ENCODE measurements around the gene SEC14L6.
"Not testable (repeated sequence)": the region's sequence is repeated elsewhere in the genome, so short reads cannot be mapped to it uniquely, and the experiment has no call there.

Gene SEC14L6

GRCh38 chr22:30546616-30547015, at the start of gene SEC14L6:
TSS of gene SEC14L6 (minus strand) at chr22:30546741. CDS start at chr22:30546682, 59 bp downstream.
- no peak within 1 kb of the TSS for H3K4me3 ChIP-seq (ENCODE audit: low read depth in 1 of 2, low read length in 2 of 2)
- H3K27me3 ChIP-seq (ENCODE audit: control insufficient read depth in 1 of 2, insufficient read depth in 2 of 2, low read length in 2 of 2): peaks cover 19% of the 10 kb centered on the region in 2 donors
- no peaks in the 10 kb centered on the region for H3K36me3 ChIP-seq (ENCODE audit: control insufficient read depth in 1 of 2, insufficient read depth in 2 of 2, low read length in 2 of 2)
- no peak within 1 kb of the TSS for H3K27ac ChIP-seq (ENCODE audit: low read depth, low read length)
- no peaks in the 10 kb centered on the region for H3K9me3 ChIP-seq (ENCODE audit: control insufficient read depth in 1 of 2, low read length in 2 of 2)
- no peak within 1 kb of the TSS for H3K9ac ChIP-seq (ENCODE audit: low read depth in 1 of 2, low read length in 2 of 2)
- no peaks in the 10 kb centered on the region for H3K4me1 ChIP-seq (ENCODE audit: control insufficient read depth in 1 of 2, insufficient read depth in 2 of 2, low read length in 2 of 2)

DNA sequence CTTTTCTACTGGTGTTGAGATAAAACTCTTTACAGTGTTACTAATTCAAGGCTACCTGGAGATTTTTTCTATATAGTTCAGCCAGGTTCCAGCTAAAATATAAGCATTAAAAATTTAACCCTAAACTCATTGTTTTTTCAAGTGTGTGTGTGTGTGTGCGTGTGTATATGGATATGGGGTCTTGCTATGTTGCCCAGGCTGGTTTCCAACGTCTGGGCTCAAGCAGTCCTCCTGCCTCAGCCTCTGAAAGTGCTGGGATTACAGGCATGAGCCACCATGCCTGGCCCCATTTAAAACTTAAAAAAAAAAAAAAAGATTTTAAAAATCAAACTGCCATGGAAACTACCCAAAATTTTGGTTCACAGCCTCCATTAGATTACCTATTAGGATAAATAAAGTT, 49.7 kb upstream of the SEC14L6 start:
- H3K9me3 ChIP-seq (ENCODE audit: control insufficient read depth in 1 of 2, low read length in 2 of 2): no peaks in the 10 kb centered on the region
- H3K27me3 ChIP-seq (ENCODE audit: control insufficient read depth in 1 of 2, insufficient read depth in 2 of 2, low read length in 2 of 2): no peaks in the 10 kb centered on the region
- no peak overlapping the region for H3K9ac ChIP-seq (ENCODE audit: low read depth in 1 of 2, low read length in 2 of 2)
- no peaks in the 10 kb centered on the region for H3K36me3 ChIP-seq (ENCODE audit: control insufficient read depth in 1 of 2, insufficient read depth in 2 of 2, low read length in 2 of 2)
- peaks cover 1 to 6% of the 10 kb centered on the region in 2 donors for H3K4me1 ChIP-seq (ENCODE audit: control insufficient read depth in 1 of 2, insufficient read depth in 2 of 2, low read length in 2 of 2)
- no peak overlapping the region for H3K4me3 ChIP-seq (ENCODE audit: low read depth in 1 of 2, low read length in 2 of 2)
- no peak overlapping the region for H3K27ac ChIP-seq (ENCODE audit: low read depth, low read length)

DNA sequence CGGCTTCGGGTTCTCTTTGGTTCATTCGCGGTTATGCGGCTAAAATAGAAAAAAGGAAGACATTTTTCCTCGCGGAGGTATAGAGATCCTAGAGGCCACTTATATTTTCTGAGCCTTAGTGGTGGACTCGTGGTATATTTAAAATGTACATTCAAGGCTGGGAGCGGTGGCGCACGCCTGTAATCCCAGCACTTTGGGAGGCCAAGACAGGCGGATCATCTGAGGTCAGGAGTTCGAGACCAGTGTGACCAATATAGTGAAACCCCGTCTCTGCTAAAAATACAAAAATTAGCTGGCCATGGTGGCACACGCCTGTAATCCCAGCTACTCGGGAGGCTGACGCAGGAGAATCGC, 45.8 kb upstream of the SEC14L6 start:
- H3K27me3 ChIP-seq (ENCODE audit: control insufficient read depth in 1 of 2, insufficient read depth in 2 of 2, low read length in 2 of 2); H3K9ac ChIP-seq (ENCODE audit: low read depth in 1 of 2, low read length in 2 of 2); H3K27ac ChIP-seq (ENCODE audit: low read depth, low read length); H3K9me3 ChIP-seq (ENCODE audit: control insufficient read depth in 1 of 2, low read length in 2 of 2): not testable (repeated sequence)
- Histone ChIP-seq H3K36me3 (ENCODE audit: control insufficient read depth in 1 of 2, insufficient read depth in 2 of 2, low read length in 2 of 2) (peaks cover 10 to 24% of the 10 kb centered on the region in 2 donors), H3K4me1 (ENCODE audit: control insufficient read depth in 1 of 2, insufficient read depth in 2 of 2, low read length in 2 of 2) (peaks cover 16 to 17% of the 10 kb centered on the region in 2 donors), H3K4me3 (ENCODE audit: low read depth in 1 of 2, low read length in 2 of 2) (peak overlapping the region; percentile 96 to 99)

- Histone ChIP-seq H3K4me3 (ENCODE audit: low read depth in 1 of 2, low read length in 2 of 2) (peak within 1 kb of the TSS; percentile 96 to 99), H3K4me1 (ENCODE audit: control insufficient read depth in 1 of 2, insufficient read depth in 2 of 2, low read length in 2 of 2) (peaks cover 16 to 17% of the 10 kb centered on the region in 2 donors), H3K36me3 (ENCODE audit: control insufficient read depth in 1 of 2, insufficient read depth in 2 of 2, low read length in 2 of 2) (peaks cover 15 to 29% of the 10 kb centered on the region in 2 donors), H3K27ac (ENCODE audit: low read depth, low read length) (peak within 1 kb of the TSS; percentile 73), H3K27me3 (ENCODE audit: control insufficient read depth in 1 of 2, insufficient read depth in 2 of 2, low read length in 2 of 2) (no peaks in the 10 kb centered on the region), H3K9ac (ENCODE audit: low read depth in 1 of 2, low read length in 2 of 2) (peak within 1 kb of the TSS; percentile 38 to 93), H3K9me3 (ENCODE audit: control insufficient read depth in 1 of 2, low read length in 2 of 2) (no peaks in the 10 kb centered on the region)
These were observed 45.2 kb upstream of the SEC14L6 start, which contains the start of gene PES1 for GRCh38 chr22:30591588-30592359. TSS of gene PES1 (minus strand) at chr22:30591910. CDS start at chr22:30591833, 77 bp downstream.

DNA sequence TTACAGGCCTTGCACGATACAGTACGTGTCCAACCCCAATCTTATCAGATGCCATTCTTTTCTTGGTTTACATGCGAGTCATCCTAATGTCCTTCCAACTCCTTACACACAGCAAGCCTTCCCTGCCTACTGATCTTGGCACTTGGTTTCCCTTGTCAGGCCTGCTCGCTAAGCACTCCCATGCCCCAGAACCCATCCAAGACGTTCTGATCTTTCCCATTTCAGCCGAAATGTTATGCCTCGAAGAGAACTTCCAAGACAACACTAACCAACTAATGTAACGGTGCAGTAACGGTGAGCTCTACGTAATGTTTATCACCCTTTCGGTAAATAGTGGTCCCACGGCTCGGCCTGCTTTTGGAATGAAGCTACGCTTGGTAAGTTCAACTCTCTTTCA, 44.6 kb upstream of the SEC14L6 start:
- Histone ChIP-seq H3K27me3 (ENCODE audit: control insufficient read depth in 1 of 2, insufficient read depth in 2 of 2, low read length in 2 of 2) (no peaks in the 10 kb centered on the region), H3K27ac (ENCODE audit: low read depth, low read length) (no peak overlapping the region), H3K9me3 (ENCODE audit: control insufficient read depth in 1 of 2, low read length in 2 of 2) (no peaks in the 10 kb centered on the region), H3K36me3 (ENCODE audit: control insufficient read depth in 1 of 2, insufficient read depth in 2 of 2, low read length in 2 of 2) (peaks cover 21 to 35% of the 10 kb centered on the region in 2 donors), H3K9ac (ENCODE audit: low read depth in 1 of 2, low read length in 2 of 2) (peak overlapping the region; percentile 38 to 93), H3K4me1 (ENCODE audit: control insufficient read depth in 1 of 2, insufficient read depth in 2 of 2, low read length in 2 of 2) (peaks cover 16 to 17% of the 10 kb centered on the region in 2 donors), H3K4me3 (ENCODE audit: low read depth in 1 of 2, low read length in 2 of 2) (peak overlapping the region; percentile 96 to 99)

- H3K9me3 ChIP-seq (ENCODE audit: control insufficient read depth in 1 of 2, low read length in 2 of 2): no peaks in the 10 kb centered on the region
- peaks cover 61 to 81% of the 10 kb centered on the region in 2 donors for H3K36me3 ChIP-seq (ENCODE audit: control insufficient read depth in 1 of 2, insufficient read depth in 2 of 2, low read length in 2 of 2)
- no peaks in the 10 kb centered on the region for H3K27me3 ChIP-seq (ENCODE audit: control insufficient read depth in 1 of 2, insufficient read depth in 2 of 2, low read length in 2 of 2)
- no peak overlapping the region for H3K9ac ChIP-seq (ENCODE audit: low read depth in 1 of 2, low read length in 2 of 2)
- peaks cover 13 to 16% of the 10 kb centered on the region in 2 donors for H3K4me1 ChIP-seq (ENCODE audit: control insufficient read depth in 1 of 2, insufficient read depth in 2 of 2, low read length in 2 of 2)
- no peak overlapping the region for H3K4me3 ChIP-seq (ENCODE audit: low read depth in 1 of 2, low read length in 2 of 2)
- H3K27ac ChIP-seq (ENCODE audit: low read depth, low read length): no peak overlapping the region
These were observed 39.9 kb upstream of the SEC14L6 start for GRCh38 chr22:30586414-30586813.

- H3K4me1 ChIP-seq (ENCODE audit: control insufficient read depth in 1 of 2, insufficient read depth in 2 of 2, low read length in 2 of 2): no peaks in the 10 kb centered on the region
- peaks cover 80 to 98% of the 10 kb centered on the region in 2 donors for H3K36me3 ChIP-seq (ENCODE audit: control insufficient read depth in 1 of 2, insufficient read depth in 2 of 2, low read length in 2 of 2)
- H3K27ac ChIP-seq (ENCODE audit: low read depth, low read length): no peak overlapping the region
These were observed 37.9 kb upstream of the SEC14L6 start for GRCh38 chr22:30584441-30584840.

GRCh38 chr22:30582788-30583545, 36.4 kb upstream of the SEC14L6 start:
- Histone ChIP-seq H3K9me3 (ENCODE audit: control insufficient read depth in 1 of 2, low read length in 2 of 2) (no peaks in the 10 kb centered on the region), H3K9ac (ENCODE audit: low read depth in 1 of 2, low read length in 2 of 2) (no peak overlapping the region), H3K4me1 (ENCODE audit: control insufficient read depth in 1 of 2, insufficient read depth in 2 of 2, low read length in 2 of 2) (no peaks in the 10 kb centered on the region), H3K36me3 (ENCODE audit: control insufficient read depth in 1 of 2, insufficient read depth in 2 of 2, low read length in 2 of 2) (peaks cover 89 to 98% of the 10 kb centered on the region in 2 donors), H3K27ac (ENCODE audit: low read depth, low read length) (no peak overlapping the region), H3K27me3 (ENCODE audit: control insufficient read depth in 1 of 2, insufficient read depth in 2 of 2, low read length in 2 of 2) (no peaks in the 10 kb centered on the region), H3K4me3 (ENCODE audit: low read depth in 1 of 2, low read length in 2 of 2) (no peak overlapping the region)

More at GRCh38 chr22:30584441-30584840, 37.9 kb upstream of the SEC14L6 start:
- Histone ChIP-seq H3K4me3 (ENCODE audit: low read depth in 1 of 2, low read length in 2 of 2) (no peak overlapping the region), H3K27me3 (ENCODE audit: control insufficient read depth in 1 of 2, insufficient read depth in 2 of 2, low read length in 2 of 2) (no peaks in the 10 kb centered on the region), H3K9ac (ENCODE audit: low read depth in 1 of 2, low read length in 2 of 2) (no peak overlapping the region), H3K9me3 (ENCODE audit: control insufficient read depth in 1 of 2, low read length in 2 of 2) (no peaks in the 10 kb centered on the region)

- Histone ChIP-seq H3K4me1 (ENCODE audit: control insufficient read depth in 1 of 2, insufficient read depth in 2 of 2, low read length in 2 of 2) (no peaks in the 10 kb centered on the region), H3K9me3 (ENCODE audit: control insufficient read depth in 1 of 2, low read length in 2 of 2) (no peaks in the 10 kb centered on the region), H3K27me3 (ENCODE audit: control insufficient read depth in 1 of 2, insufficient read depth in 2 of 2, low read length in 2 of 2) (no peaks in the 10 kb centered on the region), H3K9ac (ENCODE audit: low read depth in 1 of 2, low read length in 2 of 2) (no peak overlapping the region), H3K4me3 (ENCODE audit: low read depth in 1 of 2, low read length in 2 of 2) (no peak overlapping the region), H3K36me3 (ENCODE audit: control insufficient read depth in 1 of 2, insufficient read depth in 2 of 2, low read length in 2 of 2) (peaks cover 83 to 96% of the 10 kb centered on the region in 2 donors), H3K27ac (ENCODE audit: low read depth, low read length) (no peak overlapping the region)
These were observed 35.5 kb upstream of the SEC14L6 start for GRCh38 chr22:30582051-30582450.

DNA sequence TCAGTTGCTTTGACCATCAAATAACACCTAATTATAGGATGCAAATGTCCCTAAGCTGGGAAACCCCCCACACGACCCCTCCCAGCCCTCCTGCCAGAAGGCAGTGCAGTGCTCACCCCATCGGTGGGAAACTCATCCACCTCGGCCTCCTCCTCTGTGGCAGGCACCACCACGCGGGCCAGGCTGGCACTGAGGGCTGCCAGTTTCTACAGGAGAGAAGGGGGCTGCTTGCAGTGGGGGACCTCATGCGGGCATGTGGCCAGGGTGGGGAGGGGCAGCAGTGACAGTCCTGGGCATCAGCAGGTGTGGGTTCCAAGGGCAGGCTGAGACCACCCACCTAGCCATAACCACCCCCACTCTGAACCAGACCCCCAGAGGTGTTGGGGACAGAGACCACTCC, 34.4 kb upstream of the SEC14L6 start:
- H3K4me1 ChIP-seq (ENCODE audit: control insufficient read depth in 1 of 2, insufficient read depth in 2 of 2, low read length in 2 of 2): peaks cover 5 to 6% of the 10 kb centered on the region in 2 donors
- peaks cover 82 to 96% of the 10 kb centered on the region in 2 donors for H3K36me3 ChIP-seq (ENCODE audit: control insufficient read depth in 1 of 2, insufficient read depth in 2 of 2, low read length in 2 of 2)
- no peaks in the 10 kb centered on the region for H3K9me3 ChIP-seq (ENCODE audit: control insufficient read depth in 1 of 2, low read length in 2 of 2)

More for the DNA sequence above, 34.4 kb upstream of the SEC14L6 start:
- Histone ChIP-seq H3K4me3 (ENCODE audit: low read depth in 1 of 2, low read length in 2 of 2) (no peak overlapping the region), H3K27me3 (ENCODE audit: control insufficient read depth in 1 of 2, insufficient read depth in 2 of 2, low read length in 2 of 2) (no peaks in the 10 kb centered on the region), H3K9ac (ENCODE audit: low read depth in 1 of 2, low read length in 2 of 2) (no peak overlapping the region), H3K27ac (ENCODE audit: low read depth, low read length) (no peak overlapping the region)
